NB4 (cell line): Measurements from ENCODE around the gene ECPAS.

ENCODE experiments used
- DNase-seq: peaks from one replicate; pipeline ENCODE4 v3.0.0; 2010; ENCODE audit warnings: low read depth
- H3K4me3 ChIP-seq: one replicate; pipeline ENCODE4 v1.5.1; 2011; ENCODE audit warnings: mild to moderate bottlenecking, low read depth, low read length, moderate library complexity
- CTCF ChIP-seq: IDR thresholded peaks from one replicate; pipeline ENCODE4 v1.5.1; 2012; ENCODE audit warnings: low read depth, low read length
- MYC ChIP-seq: IDR thresholded peaks from 2 replicates; pipeline ENCODE4 v1.6.1; 2011; ENCODE audit warnings: low read depth, low read length
- POLR2A ChIP-seq: IDR thresholded peaks from 2 replicates; pipeline ENCODE4 v1.6.1; 2011; ENCODE audit warnings: mild to moderate bottlenecking; ENCODE audit not compliant: insufficient read length; ENCODE audit errors: extremely low read depth
- TF ChIP-seq, protein P1 (sequence below): IDR thresholded peaks from 2 replicates; pipeline ENCODE4 v1.6.1; 2011; ENCODE audit warnings: low read depth, low read length

Gene ECPAS

DNA sequence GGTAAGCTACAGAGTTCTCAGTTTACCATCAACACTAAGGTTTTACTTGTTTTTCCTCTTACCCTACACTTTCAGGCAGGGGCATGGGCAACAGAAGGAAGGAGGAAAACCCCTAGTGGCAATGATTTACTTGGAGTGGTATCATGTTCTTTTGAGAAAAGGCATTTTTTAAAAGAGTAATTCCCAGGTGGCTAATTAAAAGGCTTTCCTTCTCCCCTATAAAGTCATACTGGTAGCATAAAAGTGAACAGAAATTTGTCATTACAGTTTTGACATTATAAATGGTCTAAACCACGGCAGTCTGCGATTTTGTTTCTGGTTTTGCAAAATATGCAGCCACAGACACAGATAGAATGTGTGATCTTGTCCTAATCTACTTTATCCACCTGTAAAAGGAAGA, 123.3 kb downstream of the ECPAS start:
- no peak overlapping the region for H3K4me3 ChIP-seq
- DNase-seq: no peak
- no peak for TF ChIP-seq CTCF
- no peak for TF ChIP-seq POLR2A
- no peak for TF ChIP-seq MYC
- TF ChIP-seq, protein P1, sequence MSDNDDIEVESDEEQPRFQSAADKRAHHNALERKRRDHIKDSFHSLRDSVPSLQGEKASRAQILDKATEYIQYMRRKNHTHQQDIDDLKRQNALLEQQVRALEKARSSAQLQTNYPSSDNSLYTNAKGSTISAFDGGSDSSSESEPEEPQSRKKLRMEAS: no peak

- TF ChIP-seq, protein P1: no peak
- TF ChIP-seq MYC (no peak), POLR2A (no peak), CTCF (no peak)
- H3K4me3 ChIP-seq: no peak overlapping the region
- DNase-seq: peak; percentile 2
Measured at GRCh38 chr9:111356481-111357244, 127.5 kb downstream of the ECPAS start.

DNA sequence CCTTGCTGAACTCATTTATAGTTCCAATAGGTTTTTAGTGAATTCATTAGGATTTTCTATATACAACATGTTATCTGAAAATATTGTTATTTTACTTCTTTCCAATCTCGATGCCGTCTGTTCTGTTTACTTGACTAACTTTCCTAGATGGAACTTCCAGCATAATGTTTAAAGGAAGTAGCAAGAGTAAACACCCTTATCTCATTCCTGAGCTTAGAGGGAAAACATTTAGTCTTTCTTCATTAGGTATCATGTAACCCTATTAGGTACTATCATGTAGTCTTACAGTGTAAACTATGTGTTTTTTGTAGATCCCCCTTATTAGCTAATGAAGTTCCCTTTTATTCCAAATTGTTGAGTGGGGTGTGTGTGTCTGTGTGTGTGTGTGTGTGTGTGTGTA, 131.6 kb downstream of the ECPAS start:
- H3K4me3 ChIP-seq: no peak overlapping the region
- TF ChIP-seq MYC (no peak), CTCF (no peak), POLR2A (no peak)
- TF ChIP-seq, protein P1: no peak
- DNase-seq: no peak

DNA sequence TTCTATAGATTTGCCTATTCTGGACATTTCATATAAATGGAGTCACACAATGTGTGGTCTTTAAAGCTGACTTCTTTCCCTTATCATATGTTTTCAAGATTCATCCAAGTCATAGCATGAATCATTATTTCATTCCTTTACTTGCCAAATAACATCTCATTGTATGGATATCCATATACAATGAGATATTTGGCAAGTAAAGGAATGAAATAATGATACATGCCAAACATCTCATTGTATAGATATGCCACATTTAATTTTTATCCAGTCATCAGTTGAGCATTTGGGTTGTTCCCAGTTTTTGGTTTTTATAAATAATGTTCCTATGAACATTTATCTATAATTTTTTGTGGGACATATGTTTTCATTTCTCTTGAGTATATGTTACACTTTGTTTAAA, 133.6 kb downstream of the ECPAS start:
- no peak for TF ChIP-seq CTCF
- no peak for TF ChIP-seq POLR2A
- TF ChIP-seq, protein P1: no peak
- TF ChIP-seq MYC: no peak
- H3K4me3 ChIP-seq: no peak overlapping the region

GRCh38 chr9:111349766-111350165, 134.4 kb downstream of the ECPAS start:
- TF ChIP-seq POLR2A (no peak), MYC (no peak), CTCF (no peak)
- TF ChIP-seq, protein P1: no peak
- no peak overlapping the region for H3K4me3 ChIP-seq
- no peak for DNase-seq

More for the DNA sequence above, 133.6 kb downstream of the ECPAS start:
- no peak for DNase-seq
